ENCODE results near the gene MAGI2. TPM values are rescaled to one million over a fixed set of nuclear protein-coding genes. Genes with fewer than 3 reads are reported as not detected.
A peak's percentile ranks its signal among the peaks of the same experiment; 100 is the strongest.

Gene MAGI2
- total and polyA plus RNA-seq, 2 experiments from 2014 or later = 3.5 to 4.1 TPM

DNA sequence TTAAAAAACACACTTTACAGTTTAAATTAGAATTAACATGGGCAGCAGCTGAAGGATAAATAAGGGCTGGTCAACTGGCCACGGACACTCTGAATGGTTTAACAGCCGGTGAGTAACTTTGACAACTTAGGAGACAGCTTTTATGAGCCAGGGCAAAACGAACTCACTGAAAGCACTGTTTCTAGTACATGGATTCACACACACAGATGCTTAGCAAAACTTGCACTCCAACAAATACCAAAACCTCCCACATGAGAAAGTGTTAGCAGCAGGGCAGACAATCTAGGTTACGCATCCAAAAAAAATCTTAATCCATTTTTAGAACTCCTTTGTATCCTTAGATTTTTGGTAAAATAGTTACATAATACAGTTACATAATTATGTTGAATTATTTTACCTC lies 1168.5 kb downstream of the MAGI2 start:
- Histone ChIP-seq H4K20me1 (ENCODE audit: insufficient read depth) (no peaks in the 10 kb centered on the region), H3K4me2 (ENCODE audit: unreplicated experiment) (no peak overlapping the region), H3K4me1 (ENCODE audit: insufficient read depth) (0 out of 2 replicates have a peak, but pooled peaks cover 5% of the 10 kb centered on the region), H3K9me3 (ENCODE audit: low read depth) (no peaks in the 10 kb centered on the region), H3K9ac (no peak overlapping the region), H3K27ac (no peak overlapping the region), H2AFZ (no peak overlapping the region), H3F3A (ENCODE audit: insufficient read depth) (peaks cover 1% of the 10 kb centered on the region; the same call in 1 of the 2 replicates), H3K4me3 (no peak overlapping the region), H3K36me3 (ENCODE audit: low read depth) (no peaks in the 10 kb centered on the region), H3K9me2 (ENCODE audit: insufficient read depth) (no peaks in the 10 kb centered on the region), H3K27me3 (replicated peaks; ENCODE audit: insufficient read depth) (no peaks in the 10 kb centered on the region), H3K79me2 (ENCODE audit: insufficient read depth) (no peaks in the 10 kb centered on the region)
- DNase-seq = peak; percentile 27
- in situ Hi-C loops (cut with MboI) = no loop called here
- WGBS, 2 experiments (ENCODE audit: low coverage in 1 of 2, low lambda C conversion rate in 2 of 2, missing lambda C conversion rate in 2 of 2) = 31 to 35% methylated on average over 4 of the region's 4 CpGs
- TF ChIP-seq EZH2phosphoT487 (IDR thresholded peaks at IDR 0.05; ENCODE audit: insufficient read depth, low read depth) = no peak
- no peak for TF ChIP-seq EZH2 (IDR thresholded peaks at IDR 0.05; ENCODE audit: insufficient read depth, poor library complexity, severe bottlenecking)

DNA sequence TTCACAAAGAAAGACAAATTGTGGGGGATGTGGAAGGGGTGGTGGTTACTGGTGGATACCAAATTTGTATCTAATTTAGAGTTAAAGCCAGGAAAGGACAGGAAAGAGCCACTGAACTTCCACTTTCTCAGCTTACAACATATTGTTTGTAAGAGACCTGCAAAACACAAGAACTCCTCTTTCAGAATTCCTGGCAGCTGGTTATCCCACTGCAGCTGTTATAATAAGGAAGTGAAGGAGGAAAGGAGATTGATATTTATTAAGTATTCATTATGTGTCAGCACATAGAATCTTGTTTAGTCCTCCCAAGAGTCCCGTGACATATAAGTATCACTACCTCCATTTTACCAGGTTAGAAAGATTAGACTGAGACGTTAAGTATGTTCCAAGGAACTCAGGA lies 1173.2 kb downstream of the MAGI2 start:
- Histone ChIP-seq H3K9me2 (ENCODE audit: insufficient read depth) (no peaks in the 10 kb centered on the region), H3K4me3 (no peak overlapping the region), H3K9me3 (ENCODE audit: low read depth) (no peaks in the 10 kb centered on the region), H3F3A (ENCODE audit: insufficient read depth) (peaks cover 22% of the 10 kb centered on the region), H3K9ac (no peak overlapping the region), H3K36me3 (ENCODE audit: low read depth) (no peaks in the 10 kb centered on the region), H3K4me1 (ENCODE audit: insufficient read depth) (peaks cover 19% of the 10 kb centered on the region), H3K4me2 (ENCODE audit: unreplicated experiment) (no peak overlapping the region), H3K27me3 (replicated peaks; ENCODE audit: insufficient read depth) (no peaks in the 10 kb centered on the region), H2AFZ (no peak overlapping the region), H4K20me1 (ENCODE audit: insufficient read depth) (no peaks in the 10 kb centered on the region), H3K79me2 (ENCODE audit: insufficient read depth) (no peaks in the 10 kb centered on the region), H3K27ac (no peak overlapping the region)
- no peak for DNase-seq
- 88 to 96% methylated on average over 2 of the region's 2 CpGs for whole genome bisulfite sequencing, 2 experiments (ENCODE audit: low coverage in 1 of 2, low lambda C conversion rate in 2 of 2, missing lambda C conversion rate in 2 of 2)
- TF ChIP-seq EZH2phosphoT487 (IDR thresholded peaks at IDR 0.05; ENCODE audit: insufficient read depth, low read depth) (no peak), EZH2 (IDR thresholded peaks at IDR 0.05; ENCODE audit: insufficient read depth, poor library complexity, severe bottlenecking) (no peak)
- in situ Hi-C loops (cut with MboI) = no loop called here

DNA sequence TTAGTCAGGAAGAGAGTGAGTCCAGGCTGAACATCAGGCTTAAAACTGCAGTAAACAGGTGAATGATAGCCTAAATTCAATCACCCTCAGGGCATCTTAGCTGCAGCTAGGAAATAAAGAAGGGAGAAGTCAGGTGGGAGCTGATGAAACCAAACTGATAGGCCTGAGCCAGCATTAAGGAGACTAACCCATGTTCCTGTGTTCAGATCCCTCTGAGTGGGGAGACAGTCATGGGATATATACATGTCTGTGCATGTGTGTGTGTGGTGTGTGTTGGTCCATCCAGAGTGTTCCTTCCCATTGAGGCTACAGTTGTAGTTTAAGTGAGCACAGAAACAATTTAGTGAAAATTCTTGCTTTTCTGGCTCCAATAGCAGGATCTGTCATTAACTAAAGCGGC lies 1174.0 kb downstream of the MAGI2 start:
- Histone ChIP-seq H3K27ac (peak overlapping the region; percentile 65), H3K4me3 (peak overlapping the region; percentile 27), H3K9ac (peak overlapping the region; percentile 34; the same call in 1 of the 2 replicates), H3K4me2 (ENCODE audit: unreplicated experiment) (peak overlapping the region; percentile 69), H4K20me1 (ENCODE audit: insufficient read depth) (no peaks in the 10 kb centered on the region), H3K9me3 (ENCODE audit: low read depth) (no peaks in the 10 kb centered on the region), H3K36me3 (ENCODE audit: low read depth) (no peaks in the 10 kb centered on the region), H3K4me1 (ENCODE audit: insufficient read depth) (peaks cover 19% of the 10 kb centered on the region), H3K27me3 (replicated peaks; ENCODE audit: insufficient read depth) (no peaks in the 10 kb centered on the region), H2AFZ (peak overlapping the region; percentile 64), H3K79me2 (ENCODE audit: insufficient read depth) (no peaks in the 10 kb centered on the region), H3F3A (ENCODE audit: insufficient read depth) (peaks cover 22% of the 10 kb centered on the region), H3K9me2 (ENCODE audit: insufficient read depth) (no peaks in the 10 kb centered on the region)
- in situ Hi-C loops (cut with MboI) = no loop called here
- 97 to 100% methylated on average over 1 of the region's 1 CpG for WGBS, 2 experiments (ENCODE audit: low coverage in 1 of 2, low lambda C conversion rate in 2 of 2, missing lambda C conversion rate in 2 of 2)
- TF ChIP-seq EZH2phosphoT487 (IDR thresholded peaks at IDR 0.05; ENCODE audit: insufficient read depth, low read depth) = no peak
- TF ChIP-seq EZH2 (IDR thresholded peaks at IDR 0.05; ENCODE audit: insufficient read depth, poor library complexity, severe bottlenecking) = no peak
- DNase-seq = no peak

DNA sequence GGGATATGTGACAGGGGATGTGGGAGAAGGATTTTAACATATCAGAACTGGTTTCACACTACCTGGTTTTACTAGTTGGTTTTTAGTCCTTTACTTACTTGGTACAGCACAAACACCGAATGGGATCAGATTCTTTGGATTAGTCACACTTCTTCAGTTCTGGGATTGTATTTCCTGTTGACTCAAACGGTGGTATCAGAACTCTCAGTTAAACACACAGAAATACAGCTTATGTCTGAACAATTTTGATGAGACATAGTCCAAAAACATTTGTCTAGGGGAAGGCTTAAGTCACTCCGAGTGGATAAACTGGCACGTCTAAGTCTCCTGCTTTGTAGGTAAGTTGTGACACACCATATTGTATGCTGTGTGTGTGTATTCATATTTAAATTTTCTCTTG lies 1174.4 kb downstream of the MAGI2 start:
- Histone ChIP-seq H2AFZ (peak overlapping the region; percentile 64), H3F3A (ENCODE audit: insufficient read depth) (peaks cover 22% of the 10 kb centered on the region), H3K9ac (peak overlapping the region; percentile 34; the same call in 1 of the 2 replicates), H3K4me1 (ENCODE audit: insufficient read depth) (peaks cover 19% of the 10 kb centered on the region), H3K4me2 (ENCODE audit: unreplicated experiment) (peak overlapping the region; percentile 69), H3K4me3 (peak overlapping the region; percentile 27), H3K27ac (peak overlapping the region; percentile 65), H3K36me3 (ENCODE audit: low read depth) (no peaks in the 10 kb centered on the region), H3K79me2 (ENCODE audit: insufficient read depth) (no peaks in the 10 kb centered on the region), H3K9me3 (ENCODE audit: low read depth) (no peaks in the 10 kb centered on the region), H4K20me1 (ENCODE audit: insufficient read depth) (no peaks in the 10 kb centered on the region), H3K9me2 (ENCODE audit: insufficient read depth) (no peaks in the 10 kb centered on the region), H3K27me3 (replicated peaks; ENCODE audit: insufficient read depth) (no peaks in the 10 kb centered on the region)
- DNase-seq = peak; percentile 86
- WGBS, 2 experiments (ENCODE audit: low coverage in 1 of 2, low lambda C conversion rate in 2 of 2, missing lambda C conversion rate in 2 of 2) = 0 to 3% methylated on average over 4 of the region's 4 CpGs
- TF ChIP-seq EZH2 (IDR thresholded peaks at IDR 0.05; ENCODE audit: insufficient read depth, poor library complexity, severe bottlenecking) = no peak
- in situ Hi-C loops (cut with MboI) = no loop called here

DNA sequence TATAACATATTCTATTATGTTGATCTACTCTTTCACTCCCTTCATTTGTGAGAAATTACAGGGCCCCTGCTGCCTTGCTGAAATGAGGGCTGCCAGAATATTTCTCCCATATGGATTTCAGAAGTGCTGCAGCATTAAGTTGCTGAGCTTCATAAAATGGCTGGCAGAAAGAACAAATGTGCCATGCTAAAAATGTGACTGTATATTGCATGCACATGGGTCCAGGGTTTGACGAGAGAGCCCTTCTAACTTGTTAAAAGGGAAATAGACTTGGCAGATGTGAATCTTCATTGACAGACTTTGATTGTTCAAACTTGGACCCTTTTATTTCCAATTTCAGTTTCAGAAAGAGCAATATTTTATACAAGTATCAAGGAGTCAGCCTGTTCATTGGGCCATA lies 1186.3 kb downstream of the MAGI2 start:
- Histone ChIP-seq H3F3A (ENCODE audit: insufficient read depth) (peaks cover under 1% of the 10 kb centered on the region; the same call in 1 of the 2 replicates), H3K4me2 (ENCODE audit: unreplicated experiment) (no peak overlapping the region), H2AFZ (no peak overlapping the region), H3K9ac (no peak overlapping the region), H3K9me2 (ENCODE audit: insufficient read depth) (0 out of 2 replicates have a peak, but pooled peaks cover 4% of the 10 kb centered on the region), H3K27ac (no peak overlapping the region), H3K9me3 (ENCODE audit: low read depth) (no peaks in the 10 kb centered on the region), H3K36me3 (ENCODE audit: low read depth) (no peaks in the 10 kb centered on the region), H3K4me3 (no peak overlapping the region), H4K20me1 (ENCODE audit: insufficient read depth) (no peaks in the 10 kb centered on the region), H3K79me2 (ENCODE audit: insufficient read depth) (no peaks in the 10 kb centered on the region), H3K4me1 (ENCODE audit: insufficient read depth) (no peaks in the 10 kb centered on the region), H3K27me3 (replicated peaks; ENCODE audit: insufficient read depth) (no peaks in the 10 kb centered on the region)
- no peak for DNase-seq
- no peak for TF ChIP-seq EZH2phosphoT487 (IDR thresholded peaks at IDR 0.05; ENCODE audit: insufficient read depth, low read depth)
- no peak for TF ChIP-seq EZH2 (IDR thresholded peaks at IDR 0.05; ENCODE audit: insufficient read depth, poor library complexity, severe bottlenecking)
- WGBS, 2 experiments (ENCODE audit: low coverage in 1 of 2, low lambda C conversion rate in 2 of 2, missing lambda C conversion rate in 2 of 2) = 67 to 90% methylated on average over 1 of the region's 1 CpG
- in situ Hi-C loops (cut with MboI) = no loop called here
